ENCODE measurements around the gene FTCDNL1.

Gene FTCDNL1

GRCh38 chr2:199739413-199740110 is 111.4 kb downstream of the FTCDNL1 start:
- DNase-seq (ENCODE audit: insufficient read length, low spot score), result peak; percentile 12
- TF ChIP-seq TAF1 (IDR thresholded peaks at IDR 0.05; ENCODE audit: low read depth, low read length), result no peak
- TF ChIP-seq PAX5 (IDR thresholded peaks at IDR 0.05; ENCODE audit: insufficient read depth, low read length, severe bottlenecking), result no peak
- no peak for TF ChIP-seq POLR2AphosphoS5 (IDR thresholded peaks at IDR 0.05; ENCODE audit: low read depth, low read length)
- no peak for TF ChIP-seq POLR2A (IDR thresholded peaks at IDR 0.05; ENCODE audit: low read depth, low read length)
- TF ChIP-seq SPI1 (IDR thresholded peaks at IDR 0.05; ENCODE audit: low read depth, low read length), result no peak
- no peak for TF ChIP-seq POU2F2 (IDR thresholded peaks at IDR 0.05; ENCODE audit: low read depth, low read length)
- peak; percentile 78 for FAIRE-seq

GRCh38 chr2:199738727-199739412 is 112.1 kb downstream of the FTCDNL1 start:
- no peak for TF ChIP-seq PAX5 (IDR thresholded peaks at IDR 0.05; ENCODE audit: insufficient read depth, low read length, severe bottlenecking)
- TF ChIP-seq SPI1 (IDR thresholded peaks at IDR 0.05; ENCODE audit: low read depth, low read length), result no peak
- TF ChIP-seq POU2F2 (IDR thresholded peaks at IDR 0.05; ENCODE audit: low read depth, low read length), result no peak
- no peak for TF ChIP-seq TAF1 (IDR thresholded peaks at IDR 0.05; ENCODE audit: low read depth, low read length)
- TF ChIP-seq POLR2AphosphoS5 (IDR thresholded peaks at IDR 0.05; ENCODE audit: low read depth, low read length), result no peak
- TF ChIP-seq POLR2A (IDR thresholded peaks at IDR 0.05; ENCODE audit: low read depth, low read length), result no peak
- FAIRE-seq (no peak), DNase-seq (ENCODE audit: insufficient read length, low spot score) (no peak)

GRCh38 chr2:199734651-199735050 is 116.3 kb downstream of the FTCDNL1 start:
- FAIRE-seq (no peak), DNase-seq (ENCODE audit: insufficient read length, low spot score) (no peak)
- TF ChIP-seq POLR2AphosphoS5 (IDR thresholded peaks at IDR 0.05; ENCODE audit: low read depth, low read length), result no peak
- no peak for TF ChIP-seq TAF1 (IDR thresholded peaks at IDR 0.05; ENCODE audit: low read depth, low read length)
- TF ChIP-seq POLR2A (IDR thresholded peaks at IDR 0.05; ENCODE audit: low read depth, low read length), result no peak
- no peak for TF ChIP-seq SPI1 (IDR thresholded peaks at IDR 0.05; ENCODE audit: low read depth, low read length)
- TF ChIP-seq POU2F2 (IDR thresholded peaks at IDR 0.05; ENCODE audit: low read depth, low read length), result no peak
- TF ChIP-seq PAX5 (IDR thresholded peaks at IDR 0.05; ENCODE audit: insufficient read depth, low read length, severe bottlenecking), result no peak

GRCh38 chr2:199734011-199734410 is 117.0 kb downstream of the FTCDNL1 start:
- no peak for FAIRE-seq
- DNase-seq (ENCODE audit: insufficient read length, low spot score), result no peak
- TF ChIP-seq TAF1 (IDR thresholded peaks at IDR 0.05; ENCODE audit: low read depth, low read length), result no peak

- no peak for FAIRE-seq
- TF ChIP-seq POLR2A (IDR thresholded peaks at IDR 0.05; ENCODE audit: low read depth, low read length) (no peak), POLR2AphosphoS5 (IDR thresholded peaks at IDR 0.05; ENCODE audit: low read depth, low read length) (no peak), SPI1 (IDR thresholded peaks at IDR 0.05; ENCODE audit: low read depth, low read length) (no peak), TAF1 (IDR thresholded peaks at IDR 0.05; ENCODE audit: low read depth, low read length) (no peak), PAX5 (IDR thresholded peaks at IDR 0.05; ENCODE audit: insufficient read depth, low read length, severe bottlenecking) (no peak)
- no peak for DNase-seq (ENCODE audit: insufficient read length, low spot score)
Measured at GRCh38 chr2:199727801-199728200, 123.2 kb downstream of the FTCDNL1 start.

GRCh38 chr2:199727306-199727705 is 123.7 kb downstream of the FTCDNL1 start:
- no peak for DNase-seq (ENCODE audit: insufficient read length, low spot score)
- FAIRE-seq, result no peak
- TF ChIP-seq POLR2AphosphoS5 (IDR thresholded peaks at IDR 0.05; ENCODE audit: low read depth, low read length) (no peak), SPI1 (IDR thresholded peaks at IDR 0.05; ENCODE audit: low read depth, low read length) (no peak), POLR2A (IDR thresholded peaks at IDR 0.05; ENCODE audit: low read depth, low read length) (no peak), POU2F2 (IDR thresholded peaks at IDR 0.05; ENCODE audit: low read depth, low read length) (no peak), PAX5 (IDR thresholded peaks at IDR 0.05; ENCODE audit: insufficient read depth, low read length, severe bottlenecking) (no peak), TAF1 (IDR thresholded peaks at IDR 0.05; ENCODE audit: low read depth, low read length) (no peak)

GRCh38 chr2:199718074-199718473 is 132.9 kb downstream of the FTCDNL1 start:
- TF ChIP-seq POU2F2 (IDR thresholded peaks at IDR 0.05; ENCODE audit: low read depth, low read length) (no peak), TAF1 (IDR thresholded peaks at IDR 0.05; ENCODE audit: low read depth, low read length) (no peak), POLR2A (IDR thresholded peaks at IDR 0.05; ENCODE audit: low read depth, low read length) (no peak), POLR2AphosphoS5 (IDR thresholded peaks at IDR 0.05; ENCODE audit: low read depth, low read length) (no peak), PAX5 (IDR thresholded peaks at IDR 0.05; ENCODE audit: insufficient read depth, low read length, severe bottlenecking) (no peak), SPI1 (IDR thresholded peaks at IDR 0.05; ENCODE audit: low read depth, low read length) (no peak)
- FAIRE-seq, result no peak
- DNase-seq (ENCODE audit: insufficient read length, low spot score), result no peak

GRCh38 chr2:199717587-199717907 is 133.4 kb downstream of the FTCDNL1 start:
- TF ChIP-seq POLR2AphosphoS5 (IDR thresholded peaks at IDR 0.05; ENCODE audit: low read depth, low read length), result no peak
- TF ChIP-seq PAX5 (IDR thresholded peaks at IDR 0.05; ENCODE audit: insufficient read depth, low read length, severe bottlenecking), result no peak
- no peak for TF ChIP-seq TAF1 (IDR thresholded peaks at IDR 0.05; ENCODE audit: low read depth, low read length)
- no peak for TF ChIP-seq POU2F2 (IDR thresholded peaks at IDR 0.05; ENCODE audit: low read depth, low read length)
- TF ChIP-seq POLR2A (IDR thresholded peaks at IDR 0.05; ENCODE audit: low read depth, low read length), result no peak
- TF ChIP-seq SPI1 (IDR thresholded peaks at IDR 0.05; ENCODE audit: low read depth, low read length), result no peak
- no peak for FAIRE-seq
- DNase-seq (ENCODE audit: insufficient read length, low spot score), result no peak

GRCh38 chr2:199716807-199717586 is 134.0 kb downstream of the FTCDNL1 start:
- TF ChIP-seq TAF1 (IDR thresholded peaks at IDR 0.05; ENCODE audit: low read depth, low read length), result no peak
- DNase-seq (ENCODE audit: insufficient read length, low spot score), result no peak
- FAIRE-seq, result no peak
